Transverse colon (tissue), 3 donors: Measurements from ENCODE around the gene SMG5.

Experiments
- CTCF ChIP-seq, 5 experiments: fragments of 200-600 bp in 3 of 5; fragments of 450-650 bp in 2 of 5; sonication (generic) in 3 of 5; IDR thresholded peaks; 1 replicate in 2 of 5; 2 replicates in 3 of 5; pipeline ENCODE4 v1.5.1; 2016 to 2017; ENCODE audit warnings: antibody characterized with exemption in 5 of 5, inconsistent platforms in 3 of 5, mild to moderate bottlenecking in 2 of 5, moderate library complexity in 1 of 5
- EP300 ChIP-seq: sonication (generic); formaldehyde crosslinking; IDR thresholded peaks from one replicate; pipeline ENCODE4 v1.6.1; 2017; ENCODE audit warnings: antibody characterized with exemption, low read depth
- POLR2A ChIP-seq: fragments of 450-650 bp; IDR thresholded peaks from one replicate; pipeline ENCODE4 v1.6.1; 2016; ENCODE audit warnings: antibody characterized with exemption, mild to moderate bottlenecking, moderate library complexity

DNA sequence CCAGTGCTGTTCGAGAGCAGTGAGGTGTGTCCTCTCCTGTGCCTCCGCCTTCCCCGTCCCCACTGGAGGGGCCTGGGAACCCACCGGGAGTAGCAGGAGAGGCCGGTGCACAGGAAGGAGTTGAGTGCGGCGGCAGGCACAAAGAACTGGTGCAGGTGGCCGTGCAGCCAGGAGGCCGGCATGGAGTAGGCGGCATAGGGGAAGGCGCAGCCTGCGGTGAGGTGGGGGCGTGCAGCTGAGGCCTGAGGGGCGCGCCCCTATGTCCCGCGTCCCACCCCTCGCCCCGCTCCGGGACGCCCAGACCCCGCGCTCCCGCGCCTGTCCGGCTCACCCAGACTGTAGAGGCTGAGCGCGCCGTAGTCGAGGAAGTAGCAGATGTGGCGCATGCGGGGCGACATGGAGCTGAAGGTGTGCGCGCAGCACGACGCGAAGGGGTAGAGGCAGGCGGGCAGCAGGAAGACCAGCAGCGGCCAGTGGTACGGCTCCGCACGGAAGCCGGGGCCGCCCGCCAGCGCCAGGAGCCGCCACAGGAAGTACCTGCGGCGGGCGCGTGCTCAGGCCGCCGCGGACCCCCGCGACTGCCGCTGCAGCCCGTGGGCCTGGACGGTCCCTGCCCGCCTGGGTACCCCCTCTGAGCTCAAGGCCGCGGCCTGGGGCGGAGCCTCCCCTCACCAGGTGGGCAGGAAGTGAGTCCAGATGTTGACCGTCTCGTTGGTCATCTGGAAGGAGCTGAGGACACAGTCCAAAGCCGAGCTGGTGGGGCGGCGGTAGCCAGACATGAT, 37.0 kb downstream of the SMG5 start:
- no peak for TF ChIP-seq EP300
- no peak for TF ChIP-seq POLR2A
- no peak for TF ChIP-seq CTCF (IDR thresholded peaks at IDR 0.05)
